GM19438 (cell line): Measurements from ENCODE around the gene ZSWIM1.
"Not testable (repeated sequence)": the region's sequence is repeated elsewhere in the genome, so short reads cannot be mapped to it uniquely, and the experiment has no call there.

ENCODE experiments used
- ATAC-seq: cut with Tn5 transposase; IDR thresholded peaks from one replicate; pipeline ENCODE4 v1.9.1; 2021; ENCODE audit warnings: low read depth; ENCODE audit not compliant: unreplicated experiment

Gene ZSWIM1

DNA sequence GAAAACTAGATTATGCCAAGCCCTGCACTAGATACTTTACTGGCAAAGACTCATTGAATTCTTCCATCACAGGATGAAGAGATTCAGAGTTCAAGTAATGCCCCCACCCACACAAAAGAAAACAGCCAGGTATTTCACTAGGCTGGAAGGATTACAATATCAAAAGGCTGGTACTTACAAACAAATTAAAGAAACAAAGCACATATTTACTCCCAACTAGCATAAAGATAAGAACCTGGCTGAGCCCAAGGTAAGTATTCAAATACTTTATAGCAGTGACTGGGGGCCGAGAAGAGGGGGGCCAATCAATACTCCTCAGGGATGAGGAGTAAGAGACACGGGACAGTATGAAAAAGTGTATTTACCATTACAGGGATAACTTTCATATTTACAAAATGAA is 27.5 kb upstream of the ZSWIM1 start:
- ATAC-seq: no peak

DNA sequence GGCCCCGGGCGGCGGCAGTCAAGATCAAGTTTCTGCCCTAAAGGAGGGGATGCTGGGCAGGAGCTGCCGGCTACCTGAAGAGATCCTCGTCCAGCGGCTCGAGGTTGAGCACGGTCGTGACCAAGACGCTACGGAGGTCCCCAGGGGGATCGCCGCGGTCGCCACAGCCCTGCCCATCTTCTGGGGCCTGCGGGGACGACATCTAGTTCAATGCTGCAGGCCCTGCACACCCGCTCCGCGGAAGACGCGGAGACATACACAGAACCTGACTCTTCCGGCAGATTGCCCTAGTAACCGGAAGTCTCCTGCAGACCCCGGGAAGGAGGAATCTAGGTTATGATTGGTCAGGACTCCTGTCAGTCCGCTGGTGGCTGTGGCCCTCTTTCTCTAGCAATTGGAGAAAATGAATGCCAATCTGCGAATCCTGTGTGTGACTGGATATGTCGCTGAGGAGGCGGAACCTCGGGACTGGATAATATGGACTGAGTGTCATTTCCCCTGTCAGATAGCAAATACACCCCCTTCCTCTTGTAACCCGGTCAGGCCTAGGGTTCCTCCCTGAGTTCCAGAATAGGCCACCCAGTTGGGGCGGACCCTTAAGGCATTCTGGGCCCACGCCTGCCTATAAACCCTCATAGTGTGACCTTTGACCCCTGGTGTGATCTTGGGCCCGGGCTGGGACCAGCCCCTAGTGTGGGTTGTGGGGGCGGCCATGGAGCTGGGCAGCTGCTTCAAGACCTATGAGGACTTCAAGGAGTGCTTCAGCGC is 23.7 kb upstream of the ZSWIM1 start, which contains the start of the genes ACOT8 and ZSWIM3:
Gene ACOT8, minus strand, starts transcription at position 279 of the 768 bp plus-strand sequence. Its CDS starts 77 bp downstream, at position 202.
Gene ZSWIM3, plus strand, starts transcription at position 501 of the 768 bp plus-strand sequence. Its CDS starts 212 bp downstream, at position 713.
- ATAC-seq: peak; percentile 96

DNA sequence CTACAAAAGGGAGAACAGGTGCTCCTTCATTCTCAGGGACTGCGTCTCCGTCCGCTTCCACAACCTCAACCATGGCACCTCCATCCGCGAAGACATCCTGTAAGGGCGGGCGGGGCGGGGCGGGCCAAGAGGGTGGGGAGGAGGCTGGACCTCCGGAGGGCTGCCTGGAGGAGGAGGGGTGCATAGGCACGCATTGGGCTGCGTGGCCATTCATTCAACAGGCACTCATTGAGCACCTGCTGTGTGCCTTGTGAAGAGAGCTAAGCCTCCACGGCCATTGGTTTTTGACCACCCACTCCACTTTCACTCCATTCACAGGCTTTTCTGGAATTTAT is 23.2 kb upstream of the ZSWIM1 start:
- ATAC-seq: peak; percentile 13

DNA sequence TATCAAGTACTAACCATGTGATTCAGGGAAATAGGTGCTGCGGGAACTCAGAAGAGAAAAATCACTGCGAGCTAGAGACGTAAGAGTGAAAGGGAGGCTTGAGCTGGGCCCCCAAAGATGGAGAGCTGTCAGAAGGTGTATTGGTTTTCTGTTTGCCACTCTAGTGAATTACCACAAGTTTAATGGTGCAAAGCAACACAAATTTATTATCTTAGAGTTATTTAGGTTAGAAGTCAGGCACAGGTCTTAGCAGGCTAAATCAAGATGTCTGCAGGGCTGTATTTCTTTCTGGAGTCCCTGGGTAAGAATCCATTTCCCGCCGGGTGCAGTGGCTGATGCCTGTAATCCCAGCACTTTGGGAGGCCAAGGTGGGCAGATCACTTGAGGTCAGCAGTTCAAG is 21.1 kb upstream of the ZSWIM1 start:
- ATAC-seq: no peak

GRCh38 chr20:45860560-45861220 is 20.3 kb upstream of the ZSWIM1 start:
- ATAC-seq: no peak

DNA sequence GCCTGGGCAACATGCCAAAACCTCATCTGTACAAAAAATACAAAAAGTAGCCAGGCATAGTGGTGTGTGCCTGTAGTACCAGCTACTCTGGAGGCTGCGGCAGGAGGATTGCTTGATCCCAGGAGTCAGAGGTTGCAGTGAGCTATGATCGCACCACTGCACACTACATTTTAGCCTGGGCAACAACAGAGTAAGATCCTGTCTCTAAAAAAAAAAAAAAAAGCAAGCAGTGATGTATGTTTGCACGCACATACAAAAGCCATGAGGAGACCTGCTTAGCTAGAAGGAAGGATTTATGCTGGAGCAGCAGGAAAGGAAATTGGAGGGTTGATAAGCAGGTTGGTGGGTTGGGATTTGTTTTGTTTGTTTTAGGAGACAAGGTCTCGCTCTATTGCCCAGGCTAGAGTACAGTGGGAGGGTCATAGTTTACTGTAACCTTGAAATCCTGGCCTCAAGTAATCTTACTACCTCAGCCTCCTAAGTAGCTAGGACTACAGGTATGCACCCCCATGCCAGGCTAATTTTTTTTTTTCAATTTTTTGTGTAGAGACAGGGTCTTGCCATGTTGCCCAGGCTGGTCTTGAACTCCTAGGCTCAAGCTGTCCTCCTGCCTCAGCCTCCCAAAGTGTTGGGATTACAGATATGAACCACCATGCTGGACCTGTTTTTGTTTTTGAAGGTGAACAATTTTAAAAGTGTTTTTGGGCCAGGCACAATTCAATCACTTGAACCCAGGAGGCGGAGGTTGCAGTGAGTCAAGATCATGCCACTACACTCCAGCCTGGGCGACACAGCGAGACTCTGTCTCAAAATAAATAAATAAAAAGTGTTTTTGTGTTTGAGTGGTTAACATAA is 19.6 kb upstream of the ZSWIM1 start:
- ATAC-seq: no peak

DNA sequence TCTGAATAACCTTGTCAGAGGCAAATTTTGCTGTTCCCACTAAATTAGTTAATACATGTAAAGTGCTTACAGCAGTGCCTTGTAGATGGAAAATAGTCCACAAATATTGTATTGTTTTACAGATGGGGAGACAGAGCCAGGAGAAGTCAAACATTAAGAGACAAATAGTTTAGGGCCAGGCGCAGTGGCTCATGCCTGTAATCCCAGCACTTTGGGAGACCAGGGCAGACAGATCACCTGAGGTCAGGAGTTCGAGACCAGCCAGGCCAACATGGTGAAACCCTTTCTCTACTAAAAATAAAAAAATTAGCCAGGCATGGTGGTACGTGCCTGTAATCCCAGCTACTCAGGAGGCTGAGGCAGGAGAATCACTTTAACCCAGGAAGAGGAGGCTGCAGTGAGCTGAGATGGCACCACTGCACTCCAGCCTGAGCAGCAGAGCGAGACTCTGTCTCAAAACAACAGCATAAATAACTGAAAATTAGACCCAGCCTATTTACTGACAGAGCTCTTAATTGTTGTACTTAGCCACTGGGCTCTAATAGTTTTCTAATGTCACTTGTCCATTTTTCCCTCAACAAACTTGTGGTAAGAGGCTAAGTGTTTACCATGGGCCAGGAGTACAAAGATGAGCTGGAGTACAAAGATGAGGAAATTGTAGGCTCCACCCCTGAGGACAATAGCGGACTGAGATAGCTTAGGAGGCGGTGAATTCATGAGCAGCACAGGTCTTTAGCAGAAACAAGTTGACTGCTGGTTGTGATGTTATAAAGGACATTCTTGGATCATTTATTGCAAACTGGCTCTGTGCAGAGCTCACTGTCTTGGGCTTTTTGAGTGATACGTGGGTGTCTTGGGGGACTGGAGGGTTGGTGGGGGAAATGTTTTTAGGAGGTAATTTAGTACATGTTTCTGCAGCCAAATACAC is 17.2 kb upstream of the ZSWIM1 start:
- ATAC-seq: no peak

GRCh38 chr20:45866454-45866853 is 14.6 kb upstream of the ZSWIM1 start:
- ATAC-seq: no peak

DNA sequence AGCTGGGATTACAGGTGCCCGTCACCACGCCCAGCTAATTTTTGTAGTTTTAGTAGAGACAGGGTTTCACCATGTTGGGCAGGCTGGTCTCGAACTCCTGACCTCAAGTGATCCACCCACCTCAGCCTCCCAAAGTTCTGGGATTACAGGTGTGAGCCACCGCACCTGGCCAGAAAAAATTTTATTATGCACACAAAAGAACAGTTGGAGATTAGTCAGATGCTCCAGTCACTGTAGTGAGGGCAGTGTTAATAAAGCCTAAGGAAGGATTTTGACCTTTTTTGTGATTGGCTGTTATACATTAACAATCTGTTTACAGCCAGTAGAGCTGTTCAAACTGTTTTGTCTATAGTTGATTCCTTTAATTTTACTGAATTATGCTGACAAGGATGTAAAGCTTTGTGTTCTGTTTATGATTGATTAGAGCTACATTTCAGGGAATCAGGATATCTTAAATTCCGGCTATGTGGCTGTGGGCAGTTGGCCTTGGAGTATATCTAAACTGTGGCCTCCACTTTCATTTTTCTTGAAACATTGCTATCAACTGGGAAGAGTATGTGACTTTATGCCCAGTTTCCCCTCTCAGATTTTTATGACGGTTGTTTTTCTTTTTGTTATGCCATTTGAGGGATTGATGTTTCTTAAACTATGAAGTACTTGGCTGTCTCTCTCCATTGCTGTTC is 13.8 kb upstream of the ZSWIM1 start:
- no peak for ATAC-seq

DNA sequence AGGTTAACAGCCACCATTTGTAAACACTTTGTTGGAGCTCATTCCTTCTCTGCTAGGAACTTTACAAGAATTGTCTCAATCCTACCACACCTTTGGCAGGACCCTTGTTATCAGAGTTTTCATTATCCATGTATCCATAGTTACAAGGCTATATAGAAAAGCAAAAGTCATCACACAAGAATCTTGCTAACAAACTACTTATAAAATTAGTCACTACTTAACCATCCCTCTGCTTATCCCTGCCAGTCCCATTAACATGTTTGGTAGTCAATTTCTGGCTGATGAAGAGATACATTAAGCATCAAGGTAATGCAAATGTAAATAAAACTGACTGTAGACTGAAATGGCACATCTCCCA is 13.2 kb upstream of the ZSWIM1 start:
- ATAC-seq: no peak

GRCh38 chr20:45872626-45873025 is 8.4 kb upstream of the ZSWIM1 start:
- ATAC-seq: no peak

DNA sequence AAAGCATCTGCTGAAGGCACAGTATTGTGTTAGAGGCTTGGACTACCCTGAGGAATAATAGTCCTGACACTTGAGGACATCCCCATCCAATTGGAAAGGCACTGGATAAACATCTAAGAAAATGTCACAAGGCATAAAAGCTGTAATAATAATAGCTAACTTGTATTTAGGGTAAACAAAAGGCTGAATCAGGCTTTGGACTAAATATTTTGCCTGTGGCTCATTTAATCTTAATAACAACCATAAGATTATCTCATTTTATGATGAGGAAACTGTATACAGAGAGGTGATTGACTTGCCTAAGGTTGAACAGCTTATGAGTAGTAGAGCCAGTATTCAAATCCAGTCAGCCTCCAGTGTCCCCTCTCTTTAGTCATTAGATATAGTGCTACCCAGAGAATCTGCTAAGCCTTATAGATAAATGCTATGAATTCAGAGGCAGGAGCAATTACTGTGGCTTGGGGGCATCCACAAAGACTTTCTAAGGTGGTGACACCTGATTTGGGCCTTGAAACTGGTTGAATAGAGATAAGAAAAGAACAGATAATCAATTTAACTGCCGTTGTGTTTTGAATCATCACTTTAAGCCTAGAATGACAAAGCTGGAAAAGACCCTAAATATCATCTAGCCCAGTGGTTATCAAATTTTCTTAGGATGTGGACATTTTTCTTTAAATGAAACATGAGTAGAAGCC is 7.5 kb upstream of the ZSWIM1 start:
- no peak for ATAC-seq

DNA sequence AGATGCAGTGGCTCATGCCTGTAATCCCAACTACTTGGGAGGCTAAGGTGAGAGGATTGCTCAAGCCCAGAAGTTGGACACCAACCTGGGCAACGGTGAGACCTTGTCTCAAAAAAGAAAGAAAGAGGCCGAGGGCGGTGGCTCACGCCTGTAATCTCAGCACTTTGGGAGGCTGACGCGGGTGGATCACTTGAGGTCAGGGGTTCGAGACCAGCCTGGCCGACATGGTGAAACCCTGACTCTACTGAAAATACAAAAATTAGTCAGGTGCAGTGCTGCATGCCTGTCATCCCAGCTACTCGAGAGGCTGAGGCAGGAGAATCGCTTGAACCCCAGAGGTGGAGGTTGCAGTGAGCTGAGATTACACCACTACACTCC is 6.9 kb upstream of the ZSWIM1 start:
- not testable (repeated sequence) for ATAC-seq

GRCh38 chr20:45874576-45874975 is 6.5 kb upstream of the ZSWIM1 start:
- no peak for ATAC-seq

- no peak for ATAC-seq
Measured at GRCh38 chr20:45878076-45878761, 2.8 kb upstream of the ZSWIM1 start.

DNA sequence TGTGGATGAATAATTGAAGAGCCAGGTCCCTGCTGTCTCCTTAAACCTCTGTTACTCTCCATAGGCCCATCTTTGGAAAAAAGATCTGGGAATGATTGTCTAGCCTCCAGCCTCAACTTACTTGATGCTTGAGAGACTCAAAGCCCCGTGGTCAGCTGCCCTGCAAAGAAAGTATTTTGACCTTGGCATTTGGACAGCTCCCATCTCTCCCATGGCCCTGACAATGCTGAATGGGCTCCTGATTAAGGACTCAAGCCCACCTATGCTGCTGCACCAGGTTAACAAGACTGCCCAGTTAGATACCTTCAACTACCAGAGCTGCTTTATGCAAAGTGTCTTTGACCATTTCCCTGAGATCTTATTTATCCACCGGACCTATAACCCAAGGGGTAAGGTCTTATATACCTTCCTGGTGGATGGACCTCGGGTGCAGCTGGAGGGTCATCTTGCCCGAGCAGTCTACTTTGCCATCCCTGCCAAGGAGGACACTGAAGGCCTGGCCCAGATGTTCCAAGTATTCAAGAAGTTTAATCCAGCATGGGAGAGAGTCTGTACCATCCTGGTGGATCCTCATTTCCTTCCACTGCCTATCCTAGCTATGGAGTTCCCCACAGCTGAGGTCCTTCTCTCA is 1.6 kb downstream of the ZSWIM1 start:
- ATAC-seq: no peak

DNA sequence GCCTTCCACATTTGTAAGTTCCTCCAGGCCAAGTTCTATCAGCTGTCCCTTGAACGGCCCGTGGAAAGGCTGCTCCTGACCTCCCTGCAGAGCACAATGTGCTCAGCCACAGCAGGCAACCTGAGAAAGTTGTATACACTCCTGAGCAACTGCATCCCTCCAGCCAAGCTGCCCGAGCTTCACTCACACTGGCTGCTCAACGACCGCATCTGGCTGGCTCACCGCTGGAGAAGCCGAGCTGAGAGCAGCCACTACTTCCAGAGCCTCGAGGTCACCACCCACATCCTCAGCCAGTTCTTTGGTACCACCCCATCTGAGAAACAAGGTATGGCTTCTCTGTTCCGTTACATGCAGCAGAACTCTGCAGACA is 2.1 kb downstream of the ZSWIM1 start:
- ATAC-seq: no peak
